ENCODE results near the gene PSMD8. TPM values are rescaled to one million over a fixed set of nuclear protein-coding genes. Genes with fewer than 3 reads are reported as not detected.
"Not testable (repeated sequence)": the region's sequence is repeated elsewhere in the genome, so short reads cannot be mapped to it uniquely, and the experiment has no call there.

PSMD8 gene
- total RNA-seq, 2 donors from 2014 or later: 126 to 184 TPM

DNA sequence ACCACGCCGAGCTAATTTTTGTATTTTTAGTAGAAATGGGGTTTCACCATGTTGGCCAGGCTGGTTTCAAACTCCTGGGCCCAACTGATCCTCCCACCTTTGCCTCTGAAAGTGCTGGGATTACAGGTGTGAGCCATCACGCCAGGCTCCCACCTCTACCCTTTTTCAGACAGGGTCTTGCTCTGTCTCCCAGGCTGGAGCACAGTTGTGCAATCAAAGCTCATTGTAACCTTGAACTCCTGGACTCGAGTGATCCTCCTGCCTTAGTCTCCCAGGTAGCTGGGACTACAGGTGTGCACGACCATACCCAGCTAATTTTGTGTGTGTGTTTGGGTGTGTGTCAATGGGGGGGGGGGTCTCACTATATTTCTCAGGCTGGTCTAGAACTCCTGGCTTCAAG, 49.9 kb downstream of the PSMD8 start:
- no peaks in the 10 kb centered on the region for H3K9me3 ChIP-seq
- intact Hi-C loops (cut with DNase I): no loop called here
- TF ChIP-seq, protein P1, sequence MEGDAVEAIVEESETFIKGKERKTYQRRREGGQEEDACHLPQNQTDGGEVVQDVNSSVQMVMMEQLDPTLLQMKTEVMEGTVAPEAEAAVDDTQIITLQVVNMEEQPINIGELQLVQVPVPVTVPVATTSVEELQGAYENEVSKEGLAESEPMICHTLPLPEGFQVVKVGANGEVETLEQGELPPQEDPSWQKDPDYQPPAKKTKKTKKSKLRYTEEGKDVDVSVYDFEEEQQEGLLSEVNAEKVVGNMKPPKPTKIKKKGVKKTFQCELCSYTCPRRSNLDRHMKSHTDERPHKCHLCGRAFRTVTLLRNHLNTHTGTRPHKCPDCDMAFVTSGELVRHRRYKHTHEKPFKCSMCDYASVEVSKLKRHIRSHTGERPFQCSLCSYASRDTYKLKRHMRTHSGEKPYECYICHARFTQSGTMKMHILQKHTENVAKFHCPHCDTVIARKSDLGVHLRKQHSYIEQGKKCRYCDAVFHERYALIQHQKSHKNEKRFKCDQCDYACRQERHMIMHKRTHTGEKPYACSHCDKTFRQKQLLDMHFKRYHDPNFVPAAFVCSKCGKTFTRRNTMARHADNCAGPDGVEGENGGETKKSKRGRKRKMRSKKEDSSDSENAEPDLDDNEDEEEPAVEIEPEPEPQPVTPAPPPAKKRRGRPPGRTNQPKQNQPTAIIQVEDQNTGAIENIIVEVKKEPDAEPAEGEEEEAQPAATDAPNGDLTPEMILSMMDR (IDR thresholded peaks at IDR 0.05): no peak
- H3K27ac ChIP-seq: no peak overlapping the region
- no peaks in the 10 kb centered on the region for H3K27me3 ChIP-seq
- H3K36me3 ChIP-seq: no peaks in the 10 kb centered on the region
- no peaks in the 10 kb centered on the region for H3K4me1 ChIP-seq
- no peak for DNase-seq
- no peak overlapping the region for H3K9ac ChIP-seq (ENCODE audit: low read depth in 2 of 2, low read length in 2 of 2)
- no peak overlapping the region for H3K4me3 ChIP-seq

DNA sequence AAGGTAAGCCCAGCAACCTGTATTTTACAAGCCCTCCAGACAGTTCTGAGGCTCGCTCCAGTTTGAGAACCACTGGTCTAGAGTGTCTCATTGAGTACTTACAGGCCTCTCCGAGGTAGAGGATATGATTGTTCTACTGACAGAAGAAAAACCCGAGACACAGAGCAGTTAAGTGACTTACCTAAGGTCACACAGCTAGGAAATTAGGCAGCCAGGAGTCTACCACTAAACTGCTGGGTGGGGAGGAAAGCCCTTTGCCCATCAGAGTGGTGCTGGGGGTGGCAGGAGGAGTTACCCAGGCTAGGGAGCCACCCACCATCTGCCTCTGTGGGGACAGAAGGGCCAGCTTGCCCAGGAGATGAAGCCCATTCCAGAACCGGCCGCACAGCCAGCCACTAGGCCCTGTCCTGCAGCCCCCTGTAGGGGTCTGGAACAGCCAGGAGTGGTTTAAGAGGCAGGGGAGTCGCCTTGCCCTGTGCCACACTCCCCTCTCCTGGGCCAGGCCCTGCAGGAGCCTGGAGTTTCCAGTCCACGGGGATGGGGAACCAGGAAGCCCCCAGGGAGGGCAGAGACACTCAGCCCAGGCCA, 50.9 kb downstream of the PSMD8 start:
- intact Hi-C loops (cut with DNase I): no loop called here
- TF ChIP-seq, protein P1 (IDR thresholded peaks at IDR 0.05): no peak
- DNase-seq: no peak
- Histone ChIP-seq H3K27me3 (no peaks in the 10 kb centered on the region), H3K9ac (ENCODE audit: low read depth in 2 of 2, low read length in 2 of 2) (peak overlapping the region in 1 of 2 donors; percentile 35), H3K4me3 (peak overlapping the region; percentile 5), H3K36me3 (no peaks in the 10 kb centered on the region), H3K9me3 (no peaks in the 10 kb centered on the region), H3K27ac (no peak overlapping the region), H3K4me1 (no peaks in the 10 kb centered on the region)

DNA sequence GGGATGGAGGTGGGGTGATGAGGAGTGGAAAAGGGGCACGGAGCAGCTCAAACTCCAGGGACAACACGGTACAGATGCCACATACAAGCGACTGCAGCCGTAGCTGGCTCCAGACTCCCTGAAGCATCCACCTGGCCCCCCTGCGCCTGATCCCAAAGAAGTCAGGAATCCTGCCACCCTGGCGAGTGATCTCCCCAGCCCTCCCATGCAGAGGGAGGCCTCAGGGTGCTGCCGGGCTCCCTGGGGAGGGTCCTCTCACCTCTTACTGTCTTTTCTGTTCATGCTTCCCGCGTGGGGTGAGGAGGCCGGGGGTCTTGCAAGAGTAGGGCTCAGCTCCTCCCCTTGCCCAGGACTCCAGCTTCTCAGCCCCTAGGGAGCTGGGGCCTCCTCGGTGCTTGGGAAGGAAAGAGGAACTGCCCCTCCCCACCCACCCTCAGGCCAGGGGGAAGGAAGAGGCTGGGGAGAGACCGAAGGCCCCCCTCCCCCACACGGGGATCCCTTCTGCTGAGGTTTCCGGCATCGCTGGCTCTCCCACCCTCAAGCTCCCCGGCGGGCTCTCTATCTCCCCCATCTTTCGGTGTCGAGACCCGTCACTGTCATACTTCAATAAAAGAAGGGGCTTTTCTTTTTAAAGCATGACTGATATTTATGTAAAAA, 51.6 kb downstream of the PSMD8 start, which contains the start of gene RASGRP4:
RASGRP4 (minus strand) TSS at position 410 of the 657 bp plus-strand sequence; CDS start at position 282, 128 bp downstream.
- peak; percentile 32 for DNase-seq
- H3K9me3 ChIP-seq: no peaks in the 10 kb centered on the region
- no peak within 1 kb of the TSS for H3K27ac ChIP-seq
- peak within 1 kb of the TSS in 1 of 2 donors; percentile 35 for H3K9ac ChIP-seq (ENCODE audit: low read depth in 2 of 2, low read length in 2 of 2)
- TF ChIP-seq, protein P1 (IDR thresholded peaks at IDR 0.05): no peak
- H3K4me1 ChIP-seq: no peaks in the 10 kb centered on the region
- H3K27me3 ChIP-seq: no peaks in the 10 kb centered on the region
- H3K36me3 ChIP-seq: no peaks in the 10 kb centered on the region
- intact Hi-C loops (cut with DNase I): no loop called here
- H3K4me3 ChIP-seq: peak within 1 kb of the TSS; percentile 5

DNA sequence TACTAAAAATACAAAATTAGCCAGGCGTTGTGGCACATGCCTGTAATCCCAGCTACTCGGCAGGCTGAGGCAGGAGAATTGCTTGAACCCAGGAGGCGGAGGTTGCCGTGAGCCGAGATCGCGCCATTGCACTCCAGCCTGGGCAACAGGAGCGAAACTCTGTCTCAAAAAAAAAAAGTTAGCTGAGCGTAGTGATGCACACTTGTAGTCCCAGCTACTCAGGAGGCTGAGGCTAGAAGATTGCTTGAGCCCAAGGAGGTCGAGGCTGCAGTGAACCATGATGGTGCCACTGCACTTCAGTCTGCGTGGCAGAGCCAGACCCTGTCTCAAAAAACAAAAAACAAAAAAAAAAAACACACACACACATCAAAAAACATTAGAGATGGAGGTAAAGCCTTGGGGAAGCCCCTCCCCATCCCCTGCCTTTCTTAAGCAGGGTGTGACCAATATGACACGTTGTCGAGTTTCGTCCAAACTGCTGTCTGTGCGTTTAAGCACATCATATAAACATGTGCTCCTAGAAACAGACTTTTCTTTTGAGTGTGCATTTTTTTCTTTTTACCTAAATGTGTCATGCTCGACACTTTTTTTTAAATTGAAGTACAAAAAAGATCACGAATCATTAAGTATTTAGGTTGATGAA, 52.8 kb downstream of the PSMD8 start:
- not testable (repeated sequence) for H3K9ac ChIP-seq (ENCODE audit: low read depth in 2 of 2, low read length in 2 of 2); DNase-seq

DNA sequence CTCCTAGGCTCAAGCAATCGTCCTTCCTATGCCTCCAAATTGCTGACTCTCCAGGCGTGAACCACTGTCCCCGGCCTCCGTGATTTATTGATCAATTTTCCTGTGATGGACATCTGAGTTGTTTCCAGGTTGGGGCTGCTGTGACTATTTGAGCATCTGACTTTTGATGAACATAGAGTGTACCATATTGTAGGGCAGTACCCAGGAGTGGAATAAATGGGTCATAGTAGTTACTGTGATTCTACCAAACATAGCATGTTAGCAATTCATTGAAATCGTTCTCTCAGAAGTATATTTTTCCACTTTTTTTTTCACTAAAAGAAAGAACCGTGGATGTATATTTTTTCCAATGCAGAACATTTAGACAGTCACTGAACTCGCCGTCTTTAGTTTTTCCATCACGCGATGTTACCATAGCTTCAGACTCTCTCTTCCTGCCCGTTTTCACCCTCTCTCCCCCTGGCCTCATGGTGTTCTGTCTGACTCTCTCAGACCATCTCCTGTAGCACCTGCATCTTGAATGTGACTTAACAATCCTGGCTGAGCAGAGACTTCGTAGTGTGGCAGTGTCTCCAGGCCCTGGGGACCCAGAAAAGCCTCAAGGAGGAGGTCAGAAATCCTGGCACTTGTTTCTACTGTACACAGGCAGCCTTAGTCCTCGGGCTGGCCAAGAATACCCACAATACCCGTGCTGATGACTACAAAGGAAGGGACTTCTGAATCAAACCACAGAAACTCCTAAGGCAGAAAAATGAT, 54.9 kb downstream of the PSMD8 start:
- no peaks in the 10 kb centered on the region for H3K27me3 ChIP-seq
- TF ChIP-seq, protein P1 (IDR thresholded peaks at IDR 0.05): no peak
- H3K9ac ChIP-seq (ENCODE audit: low read depth in 2 of 2, low read length in 2 of 2): no peak overlapping the region
- intact Hi-C loops (cut with DNase I): no loop called here
- no peaks in the 10 kb centered on the region for H3K9me3 ChIP-seq
- no peak overlapping the region for H3K4me3 ChIP-seq
- no peak overlapping the region for H3K27ac ChIP-seq
- no peak for DNase-seq
- no peaks in the 10 kb centered on the region for H3K36me3 ChIP-seq
- no peaks in the 10 kb centered on the region for H3K4me1 ChIP-seq

More for the DNA sequence above, 52.8 kb downstream of the PSMD8 start:
- H3K27me3 ChIP-seq; H3K36me3 ChIP-seq; H3K4me1 ChIP-seq; H3K27ac ChIP-seq; H3K9me3 ChIP-seq; H3K4me3 ChIP-seq; intact Hi-C loops (cut with DNase I): not testable (repeated sequence)

Data from colonic mucosa (tissue), 4 donors.